Cerebellar cortex (tissue), 1 donor: Measurements from ENCODE around the gene SELENOI.
"Not testable (repeated sequence)": the region's sequence is repeated elsewhere in the genome, so short reads cannot be mapped to it uniquely, and the experiment has no call there.

Experiments used
- DNase-seq: peaks from one replicate; pipeline ENCODE4 v3.0.0-alpha.2; 2015; ENCODE audit warnings: low spot score

SELENOI gene

DNA sequence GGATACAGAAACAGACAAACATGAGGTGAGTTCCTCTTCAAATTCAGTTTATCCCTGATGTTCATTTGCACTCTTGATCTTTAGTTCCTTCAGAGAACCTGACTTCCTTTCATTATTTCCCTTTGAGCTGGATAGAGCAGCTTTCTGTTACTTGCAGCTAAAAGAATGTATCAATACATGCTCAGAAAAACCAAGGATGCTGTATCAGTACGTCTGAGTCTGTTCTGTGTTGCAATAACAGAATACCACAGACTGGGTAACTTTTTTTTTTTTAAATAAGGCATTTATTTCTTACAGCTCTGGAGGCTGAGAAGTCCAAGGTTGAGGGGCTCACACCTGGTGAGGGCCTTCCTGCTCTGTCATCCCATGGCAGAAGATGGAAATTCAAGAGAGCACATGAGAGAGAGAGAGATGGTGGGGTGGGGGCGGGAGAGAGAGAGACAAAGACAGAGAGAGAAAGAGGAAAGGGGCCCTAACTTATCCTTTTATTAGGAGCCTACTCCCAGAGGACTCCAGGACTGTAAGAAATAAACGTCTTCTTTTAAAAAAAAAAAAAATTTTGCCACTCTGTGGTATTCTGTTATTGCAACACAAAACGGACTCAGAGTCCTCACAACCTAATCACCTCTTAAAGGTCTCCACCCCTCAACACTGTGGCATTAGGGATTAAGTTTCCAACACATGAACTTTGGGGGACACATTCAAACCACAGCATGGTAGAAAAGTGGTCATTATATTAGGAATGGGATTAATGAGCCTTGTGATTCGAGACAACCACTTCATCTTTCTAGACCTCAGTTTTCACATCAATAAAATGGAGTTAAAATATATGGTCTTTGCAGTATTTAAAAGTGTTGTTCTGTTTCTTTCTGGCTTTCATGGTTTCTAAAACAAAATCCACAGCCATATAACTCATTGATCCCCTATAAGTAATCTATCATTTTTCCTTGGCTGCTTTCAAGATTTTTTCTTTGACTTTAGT, 18.4 kb upstream of the SELENOI start:
- DNase-seq = no peak

DNA sequence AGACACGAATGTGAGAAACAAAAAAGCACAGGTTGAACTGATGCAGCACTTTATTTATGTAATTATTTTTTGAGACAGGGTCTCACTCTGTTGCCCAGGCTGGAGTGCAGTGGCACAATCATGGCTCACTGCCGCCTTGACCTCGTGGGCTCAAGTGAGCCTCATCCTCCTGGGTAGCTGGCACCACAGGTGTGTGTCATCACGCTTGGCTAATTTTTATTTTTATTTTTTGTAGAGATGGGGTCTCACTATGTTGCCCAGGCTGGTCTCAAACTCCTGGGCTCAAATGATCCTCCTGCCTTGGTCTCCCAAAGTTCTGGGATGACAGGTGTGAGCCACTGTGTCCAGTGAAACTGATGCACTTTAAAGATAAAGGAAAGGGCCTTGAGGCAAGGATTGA, 16.9 kb upstream of the SELENOI start:
- DNase-seq = not testable (repeated sequence)

DNA sequence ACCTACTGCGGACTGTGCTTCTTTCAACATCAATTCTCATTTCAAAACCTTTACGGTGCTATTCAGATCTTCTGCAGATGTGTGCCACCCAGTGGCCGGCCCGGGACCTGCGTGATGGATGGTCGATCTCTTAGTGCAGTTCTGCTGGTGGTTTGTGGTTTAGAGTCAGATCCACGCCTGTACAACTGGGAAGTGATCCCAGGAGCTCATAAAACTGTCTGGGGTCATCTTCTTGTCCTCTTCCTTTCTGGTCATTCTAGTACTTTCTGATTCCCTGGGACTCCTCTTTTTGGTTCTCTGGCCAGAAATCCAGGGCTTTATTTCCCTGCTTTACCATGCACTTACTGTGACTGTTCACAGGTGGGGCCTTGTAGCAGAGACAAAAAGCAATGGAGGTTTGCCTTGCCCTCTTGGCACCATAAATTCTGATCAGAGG, 15.8 kb upstream of the SELENOI start:
- peak; percentile 89 for DNase-seq

GRCh38 chr2:26330604-26331003, 15.3 kb upstream of the SELENOI start:
- no peak for DNase-seq

- not testable (repeated sequence) for DNase-seq
These were observed 14.6 kb upstream of the SELENOI start for GRCh38 chr2:26331321-26331720.

- no peak for DNase-seq
These were observed 12.7 kb upstream of the SELENOI start for GRCh38 chr2:26333293-26333692.

GRCh38 chr2:26335231-26335630, 10.7 kb upstream of the SELENOI start:
- no peak for DNase-seq

- no peak for DNase-seq
These were observed 9.2 kb upstream of the SELENOI start for GRCh38 chr2:26336719-26337118.

DNA sequence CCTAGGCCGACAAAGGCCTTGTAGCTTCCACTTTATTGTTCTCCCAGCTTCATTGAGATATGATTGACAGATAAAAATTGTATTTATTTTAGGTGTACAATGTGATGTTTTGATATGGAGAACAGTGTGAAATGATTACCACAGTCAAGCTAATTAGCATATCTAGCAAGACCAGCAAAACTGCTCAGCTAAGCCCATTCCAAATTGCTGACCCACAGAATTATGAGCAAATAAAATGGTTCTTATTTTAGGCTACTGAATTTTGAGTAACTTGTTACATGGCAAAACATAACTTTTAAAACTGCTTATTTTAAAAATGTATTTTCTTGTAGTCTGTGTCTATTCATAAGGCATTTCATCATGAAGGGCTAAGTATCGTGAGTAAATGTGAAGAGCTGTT, 8.6 kb upstream of the SELENOI start:
- no peak for DNase-seq

- no peak for DNase-seq
These were observed 5.1 kb upstream of the SELENOI start for GRCh38 chr2:26340831-26341230.

GRCh38 chr2:26344581-26345282, 1.2 kb upstream of the SELENOI start:
- DNase-seq = no peak

- no peak for DNase-seq
These were observed 729 bp upstream of the SELENOI start for GRCh38 chr2:26345283-26345544.

GRCh38 chr2:26346454-26347053, 611 bp downstream of the SELENOI start, which contains the start of gene ADGRF3:
Gene ADGRF3 (minus strand): TSS chr2:26346789. CDS start chr2:26346234, 555 bp downstream.
- DNase-seq = peak; percentile 81

GRCh38 chr2:26347286-26347865, 1.4 kb downstream of the SELENOI start:
- peak; percentile 9 for DNase-seq

DNA sequence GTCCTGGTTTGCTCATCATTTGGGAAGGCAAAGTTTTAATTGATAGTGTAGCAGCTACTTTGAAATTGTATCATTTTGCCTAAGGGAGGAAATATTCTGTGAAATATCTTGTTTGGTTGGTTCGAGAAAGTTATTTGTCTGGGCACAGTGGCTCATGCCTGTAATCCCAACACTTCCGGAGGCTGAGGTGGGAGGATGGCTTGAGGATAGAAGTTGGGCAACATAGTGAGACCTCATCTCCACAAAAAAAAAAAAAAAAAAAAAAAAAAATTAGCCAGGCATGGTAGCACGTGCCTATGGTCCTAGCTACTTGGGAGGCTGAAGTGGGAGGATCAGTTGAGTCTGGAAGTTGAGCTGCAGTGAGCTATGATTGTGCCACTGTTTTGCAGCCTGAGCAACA, 3.7 kb downstream of the SELENOI start:
- DNase-seq = no peak

- DNase-seq = no peak
These were observed 5.6 kb downstream of the SELENOI start for GRCh38 chr2:26351375-26352090.

GRCh38 chr2:26352892-26353291, 6.9 kb downstream of the SELENOI start:
- DNase-seq = no peak

GRCh38 chr2:26354469-26354868, 8.5 kb downstream of the SELENOI start:
- not testable (repeated sequence) for DNase-seq

- no peak for DNase-seq
These were observed 9.4 kb downstream of the SELENOI start for GRCh38 chr2:26355038-26355995.

- DNase-seq = no peak
These were observed 10.2 kb downstream of the SELENOI start for GRCh38 chr2:26356111-26356510.

DNA sequence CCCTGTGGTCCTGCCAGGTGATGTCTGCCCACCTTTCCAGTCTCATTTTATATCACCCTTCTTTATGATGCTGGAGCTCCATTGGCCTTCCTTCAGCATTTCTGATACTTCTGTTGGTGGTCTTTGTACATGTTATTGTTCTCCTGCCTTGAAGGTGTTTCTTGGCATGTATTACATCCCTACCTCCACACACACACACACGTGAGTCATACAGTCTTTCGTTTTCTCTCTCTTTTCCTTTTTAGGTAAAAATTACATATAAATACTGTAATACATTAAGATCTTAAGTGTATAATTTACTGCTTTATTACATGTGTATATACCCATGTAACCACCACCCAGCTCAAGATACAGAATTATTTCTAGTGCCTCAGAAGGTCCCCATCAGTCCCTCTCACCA, 10.8 kb downstream of the SELENOI start:
- DNase-seq = no peak
